Loucy (cell line): ENCODE results near the gene GON4L.

Experiments used
- EZH2phosphoT487 ChIP-seq: fragments of 200-600 bp; IDR thresholded peaks from 2 replicates; pipeline ENCODE4 v1.6.1; 2018; ENCODE audit warnings: antibody characterized with exemption, mild to moderate bottlenecking, moderate library complexity, borderline replicate concordance
- TF ChIP-seq, protein P1 (sequence below): fragments of 200-600 bp; sonication (generic); conservative IDR thresholded peaks from 2 replicates; pipeline ENCODE4 v1.5.1; 2014; ENCODE audit warnings: mild to moderate bottlenecking, antibody characterized with exemption, low read length

DNA sequence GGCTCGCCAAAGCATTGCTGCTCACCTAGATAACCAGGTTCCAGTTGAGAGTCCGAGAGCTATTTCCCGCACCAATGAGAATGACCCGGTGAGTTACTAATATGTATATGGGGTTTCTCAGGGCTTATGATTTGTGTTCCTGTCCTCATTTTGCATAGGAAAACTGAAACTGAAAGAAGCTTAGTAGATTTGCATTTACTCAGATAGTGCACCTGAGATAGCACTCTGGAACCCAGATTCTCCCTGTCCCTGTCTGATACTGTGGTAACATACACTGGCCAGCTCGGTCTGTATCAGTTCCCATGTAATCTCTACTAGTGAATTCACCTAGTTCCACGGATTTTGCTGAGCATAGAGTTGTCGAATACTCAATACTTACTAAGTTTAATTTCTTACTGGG, 140.0 kb downstream of the GON4L start:
- TF ChIP-seq, protein P1, sequence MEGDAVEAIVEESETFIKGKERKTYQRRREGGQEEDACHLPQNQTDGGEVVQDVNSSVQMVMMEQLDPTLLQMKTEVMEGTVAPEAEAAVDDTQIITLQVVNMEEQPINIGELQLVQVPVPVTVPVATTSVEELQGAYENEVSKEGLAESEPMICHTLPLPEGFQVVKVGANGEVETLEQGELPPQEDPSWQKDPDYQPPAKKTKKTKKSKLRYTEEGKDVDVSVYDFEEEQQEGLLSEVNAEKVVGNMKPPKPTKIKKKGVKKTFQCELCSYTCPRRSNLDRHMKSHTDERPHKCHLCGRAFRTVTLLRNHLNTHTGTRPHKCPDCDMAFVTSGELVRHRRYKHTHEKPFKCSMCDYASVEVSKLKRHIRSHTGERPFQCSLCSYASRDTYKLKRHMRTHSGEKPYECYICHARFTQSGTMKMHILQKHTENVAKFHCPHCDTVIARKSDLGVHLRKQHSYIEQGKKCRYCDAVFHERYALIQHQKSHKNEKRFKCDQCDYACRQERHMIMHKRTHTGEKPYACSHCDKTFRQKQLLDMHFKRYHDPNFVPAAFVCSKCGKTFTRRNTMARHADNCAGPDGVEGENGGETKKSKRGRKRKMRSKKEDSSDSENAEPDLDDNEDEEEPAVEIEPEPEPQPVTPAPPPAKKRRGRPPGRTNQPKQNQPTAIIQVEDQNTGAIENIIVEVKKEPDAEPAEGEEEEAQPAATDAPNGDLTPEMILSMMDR, result no peak
- no peak for TF ChIP-seq EZH2phosphoT487
